Activated T-helper 17 cell treated with anti-CD3 and anti-CD28 coated beads, Interleukin-2, amount 50 U/mL, for 72 hours (primary cell): ENCODE measurements around the gene TMEM150B. TPM values are rescaled to one million over a fixed set of nuclear protein-coding genes. Genes with fewer than 3 reads are reported as not detected.

Experiments used
- ATAC-seq: fragments of 150-1000 bp; cut with Tn5 transposase; replicated peaks from 2 replicates; pipeline ENCODE4 v1.10.0; 2021; ENCODE audit warnings: mild to moderate bottlenecking, moderate library complexity
- H3K27ac Mint-ChIP-seq: one replicate; pipeline ENCODE4 v1.8.0; 2022; ENCODE audit warnings: mixed read lengths
- H3K27me3 Mint-ChIP-seq: one replicate; pipeline ENCODE4 v1.8.0; 2022; ENCODE audit warnings: mixed read lengths
- H3K36me3 Mint-ChIP-seq: one replicate; pipeline ENCODE4 v1.8.0; 2022; ENCODE audit warnings: low read depth, mild to moderate bottlenecking, mixed read lengths
- H3K4me1 Mint-ChIP-seq: one replicate; pipeline ENCODE4 v1.8.0; 2022; ENCODE audit warnings: mixed read lengths
- H3K4me3 Mint-ChIP-seq: one replicate; pipeline ENCODE4 v1.8.0; 2022; ENCODE audit warnings: mild to moderate bottlenecking, mixed read lengths
- H3K9me3 Mint-ChIP-seq: one replicate; pipeline ENCODE4 v1.8.0; 2022; ENCODE audit warnings: mixed read lengths
- total RNA-seq, 2 donors: library from RNA; stranded (reverse); gene quantifications; one replicate each; pipeline ENCODE4 v1.2.3, GENCODE V29; 2022

Gene TMEM150B
- total RNA-seq, 2 donors from 2014 or later, result 0.39 to 0.56 TPM

GRCh38 chr19:55287361-55288079, 37.6 kb downstream of the TMEM150B start:
- ATAC-seq, result no peak
- H3K4me3 Mint-ChIP-seq, result no peak overlapping the region
- H3K4me1 Mint-ChIP-seq, result peaks cover 6% of the 10 kb centered on the region
- no peaks in the 10 kb centered on the region for H3K9me3 Mint-ChIP-seq
- no peaks in the 10 kb centered on the region for H3K36me3 Mint-ChIP-seq
- H3K27me3 Mint-ChIP-seq, result no peaks in the 10 kb centered on the region
- H3K27ac Mint-ChIP-seq, result no peak overlapping the region

GRCh38 chr19:55285229-55285890, 39.8 kb downstream of the TMEM150B start:
- Mint-ChIP-seq H3K27ac (no peak overlapping the region), H3K4me1 (peaks cover 6% of the 10 kb centered on the region), H3K4me3 (peak overlapping the region; percentile 33), H3K9me3 (no peaks in the 10 kb centered on the region), H3K36me3 (no peaks in the 10 kb centered on the region), H3K27me3 (no peaks in the 10 kb centered on the region)
- ATAC-seq, result no peak

- Mint-ChIP-seq H3K9me3 (no peaks in the 10 kb centered on the region), H3K27me3 (no peaks in the 10 kb centered on the region), H3K4me1 (peaks cover 11% of the 10 kb centered on the region), H3K36me3 (peaks cover 6% of the 10 kb centered on the region), H3K27ac (no peak overlapping the region), H3K4me3 (peak overlapping the region; percentile 33)
- ATAC-seq, result no peak
Measured at GRCh38 chr19:55284405-55285058, 40.6 kb downstream of the TMEM150B start.

GRCh38 chr19:55283548-55284377, 41.4 kb downstream of the TMEM150B start, which contains the start of gene BRSK1:
BRSK1 (plus strand) TSS chr19:55283997; CDS start chr19:55284443, 446 bp downstream.
- H3K9me3 Mint-ChIP-seq, result no peaks in the 10 kb centered on the region
- H3K36me3 Mint-ChIP-seq, result peaks cover 6% of the 10 kb centered on the region
- no peak for ATAC-seq
- H3K4me3 Mint-ChIP-seq, result peak within 1 kb of the TSS; percentile 79
- peaks cover 11% of the 10 kb centered on the region for H3K4me1 Mint-ChIP-seq
- peak within 1 kb of the TSS; percentile 90 for H3K27ac Mint-ChIP-seq
- no peaks in the 10 kb centered on the region for H3K27me3 Mint-ChIP-seq

GRCh38 chr19:55279770-55280643, 45.1 kb downstream of the TMEM150B start, which contains the start of gene HSPBP1:
HSPBP1 (minus strand) TSS chr19:55280110; CDS start chr19:55279608, 502 bp downstream.
- Mint-ChIP-seq H3K36me3 (peaks cover 22% of the 10 kb centered on the region), H3K27me3 (no peaks in the 10 kb centered on the region), H3K9me3 (no peaks in the 10 kb centered on the region), H3K27ac (peak within 1 kb of the TSS; percentile 99), H3K4me1 (peaks cover 17% of the 10 kb centered on the region), H3K4me3 (peak within 1 kb of the TSS; percentile 98)
- peak; percentile 92 for ATAC-seq

GRCh38 chr19:55279340-55279739, 45.8 kb downstream of the TMEM150B start:
- no peaks in the 10 kb centered on the region for H3K9me3 Mint-ChIP-seq
- H3K27ac Mint-ChIP-seq, result peak overlapping the region; percentile 99
- ATAC-seq, result no peak
- H3K4me3 Mint-ChIP-seq, result peak overlapping the region; percentile 98
- no peaks in the 10 kb centered on the region for H3K27me3 Mint-ChIP-seq
- peaks cover 17% of the 10 kb centered on the region for H3K4me1 Mint-ChIP-seq
- H3K36me3 Mint-ChIP-seq, result peaks cover 22% of the 10 kb centered on the region

- Mint-ChIP-seq H3K27ac (peak overlapping the region; percentile 99), H3K4me1 (peaks cover 14% of the 10 kb centered on the region), H3K4me3 (peak overlapping the region; percentile 98), H3K9me3 (no peaks in the 10 kb centered on the region), H3K36me3 (peaks cover 25% of the 10 kb centered on the region), H3K27me3 (no peaks in the 10 kb centered on the region)
- no peak for ATAC-seq
Measured at GRCh38 chr19:55278391-55279135, 46.6 kb downstream of the TMEM150B start.

- ATAC-seq, result no peak
- H3K27ac Mint-ChIP-seq, result no peak overlapping the region
- H3K27me3 Mint-ChIP-seq, result no peaks in the 10 kb centered on the region
- H3K36me3 Mint-ChIP-seq, result peaks cover 36% of the 10 kb centered on the region
- H3K4me1 Mint-ChIP-seq, result peaks cover 11% of the 10 kb centered on the region
- peak overlapping the region; percentile 98 for H3K4me3 Mint-ChIP-seq
- H3K9me3 Mint-ChIP-seq, result no peaks in the 10 kb centered on the region
Measured at GRCh38 chr19:55277494-55277893, 47.6 kb downstream of the TMEM150B start.

- no peak for ATAC-seq
Measured at GRCh38 chr19:55276720-55277430, 48.3 kb downstream of the TMEM150B start.

GRCh38 chr19:55275851-55276719, 49.1 kb downstream of the TMEM150B start:
- H3K27me3 Mint-ChIP-seq, result no peaks in the 10 kb centered on the region
- ATAC-seq, result no peak
- peaks cover 15% of the 10 kb centered on the region for H3K4me1 Mint-ChIP-seq
- H3K9me3 Mint-ChIP-seq, result no peaks in the 10 kb centered on the region
- H3K27ac Mint-ChIP-seq, result peak overlapping the region; percentile 54
- H3K4me3 Mint-ChIP-seq, result peak overlapping the region; percentile 28
- H3K36me3 Mint-ChIP-seq, result peaks cover 48% of the 10 kb centered on the region

More at GRCh38 chr19:55276720-55277430, 48.3 kb downstream of the TMEM150B start:
- Mint-ChIP-seq H3K9me3 (no peaks in the 10 kb centered on the region), H3K4me3 (peak overlapping the region; percentile 28), H3K27ac (peak overlapping the region; percentile 54), H3K27me3 (no peaks in the 10 kb centered on the region), H3K36me3 (peaks cover 42% of the 10 kb centered on the region), H3K4me1 (peaks cover 15% of the 10 kb centered on the region)

GRCh38 chr19:55273978-55274707, 51.0 kb downstream of the TMEM150B start:
- Mint-ChIP-seq H3K4me1 (peaks cover 14% of the 10 kb centered on the region), H3K9me3 (no peaks in the 10 kb centered on the region)

More at GRCh38 chr19:55273978-55274707, 51.0 kb downstream of the TMEM150B start:
- Mint-ChIP-seq H3K27me3 (no peaks in the 10 kb centered on the region), H3K27ac (no peak overlapping the region), H3K36me3 (peaks cover 49% of the 10 kb centered on the region), H3K4me3 (no peak overlapping the region)
- no peak for ATAC-seq
